Measurements from ENCODE around the gene TSPAN1. TPM values are rescaled to one million over a fixed set of nuclear protein-coding genes. Genes with fewer than 3 reads are reported as not detected.
A peak's percentile ranks its signal among the peaks of the same experiment; 100 is the strongest.

The TSPAN1 gene
- total and polyA plus RNA-seq, 4 donors, result 45.3 to 174 (median 139) TPM

DNA sequence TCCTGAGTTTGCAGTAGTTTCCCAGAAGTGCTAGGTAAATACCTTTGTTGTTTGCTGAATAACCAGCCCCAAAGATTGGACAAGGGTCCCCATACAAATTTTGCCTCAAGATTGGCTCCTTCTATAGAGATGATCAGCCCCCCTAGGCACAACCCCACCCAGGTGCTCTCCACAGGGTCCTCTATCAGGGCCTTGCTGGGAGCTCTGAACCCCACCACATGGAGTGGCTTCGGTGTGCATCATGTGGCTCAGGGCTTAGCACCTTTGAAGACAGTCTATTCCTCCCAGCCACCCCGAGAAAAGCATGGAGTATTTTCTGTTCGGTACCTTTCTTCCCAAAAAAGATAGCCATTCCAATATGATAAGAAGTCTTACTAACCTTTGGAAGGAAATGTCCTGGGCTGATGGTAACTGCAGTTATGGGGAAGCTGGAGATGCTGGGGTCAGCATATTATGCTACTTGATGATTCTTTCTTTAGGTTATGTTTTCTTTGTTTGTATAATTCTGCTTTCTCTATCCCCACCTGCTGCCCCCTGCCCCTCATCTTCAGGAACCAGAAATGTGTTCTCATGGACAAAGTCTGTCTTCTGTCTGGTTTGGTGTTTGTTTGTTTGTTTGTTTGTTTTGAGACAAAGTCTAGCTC, 5.0 kb upstream of the TSPAN1 start:
- WGBS, 2 donors, result 90 to 95% methylated on average over 3 of the region's 3 CpGs
- DNase-seq, result no peak
- TF ChIP-seq, protein P1, sequence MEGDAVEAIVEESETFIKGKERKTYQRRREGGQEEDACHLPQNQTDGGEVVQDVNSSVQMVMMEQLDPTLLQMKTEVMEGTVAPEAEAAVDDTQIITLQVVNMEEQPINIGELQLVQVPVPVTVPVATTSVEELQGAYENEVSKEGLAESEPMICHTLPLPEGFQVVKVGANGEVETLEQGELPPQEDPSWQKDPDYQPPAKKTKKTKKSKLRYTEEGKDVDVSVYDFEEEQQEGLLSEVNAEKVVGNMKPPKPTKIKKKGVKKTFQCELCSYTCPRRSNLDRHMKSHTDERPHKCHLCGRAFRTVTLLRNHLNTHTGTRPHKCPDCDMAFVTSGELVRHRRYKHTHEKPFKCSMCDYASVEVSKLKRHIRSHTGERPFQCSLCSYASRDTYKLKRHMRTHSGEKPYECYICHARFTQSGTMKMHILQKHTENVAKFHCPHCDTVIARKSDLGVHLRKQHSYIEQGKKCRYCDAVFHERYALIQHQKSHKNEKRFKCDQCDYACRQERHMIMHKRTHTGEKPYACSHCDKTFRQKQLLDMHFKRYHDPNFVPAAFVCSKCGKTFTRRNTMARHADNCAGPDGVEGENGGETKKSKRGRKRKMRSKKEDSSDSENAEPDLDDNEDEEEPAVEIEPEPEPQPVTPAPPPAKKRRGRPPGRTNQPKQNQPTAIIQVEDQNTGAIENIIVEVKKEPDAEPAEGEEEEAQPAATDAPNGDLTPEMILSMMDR (IDR thresholded peaks at IDR 0.05; ENCODE audit: control extremely low read depth, extremely low read depth), result no peak
- Histone ChIP-seq H3K27ac (ENCODE audit: low read depth in 1 of 2, low read length in 1 of 2) (peak overlapping the region in 1 of 2 donors; percentile 54), H3K4me3 (no peak overlapping the region), H3K27me3 (ENCODE audit: control insufficient read depth in 3 of 3, insufficient read depth in 3 of 3, low read length in 2 of 3) (no peaks in the 10 kb centered on the region), H3K4me1 (ENCODE audit: control insufficient read depth in 5 of 5, insufficient read depth in 5 of 5, low read length in 5 of 5) (peaks cover 0 to 33% (median 4%) of the 10 kb centered on the region in 5 donors), H3K9ac (ENCODE audit: insufficient read depth in 1 of 2, low read length in 2 of 2) (no peak overlapping the region), H3K9me3 (ENCODE audit: control insufficient read depth in 4 of 4, insufficient read depth in 3 of 4, low read length in 3 of 4) (no peaks in the 10 kb centered on the region), H3K36me3 (ENCODE audit: control insufficient read depth in 4 of 4, insufficient read depth in 4 of 4, low read length in 4 of 4) (no peaks in the 10 kb centered on the region)
- no peak for ATAC-seq (ENCODE audit: insufficient read depth, low FRiP score)

DNA sequence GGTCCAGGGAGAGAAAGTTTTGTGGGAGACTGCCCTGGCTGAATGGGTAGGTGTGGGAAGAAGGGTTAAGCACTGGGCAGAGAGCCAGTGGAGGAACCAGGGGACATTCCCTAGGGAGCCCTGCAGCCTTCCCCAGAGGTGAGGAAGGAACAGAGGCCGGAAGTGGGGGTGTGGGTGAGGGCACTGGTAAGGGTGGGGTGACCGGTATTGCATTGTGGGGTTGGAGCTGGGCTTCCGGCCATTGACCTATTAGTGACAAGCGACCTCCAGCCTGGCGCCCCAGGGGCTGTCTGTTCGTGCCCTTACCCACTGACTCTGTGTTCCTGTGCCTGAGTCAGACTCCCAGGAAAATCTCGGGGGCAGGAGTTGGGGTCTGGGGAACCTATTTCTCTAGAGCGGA, 3.5 kb upstream of the TSPAN1 start:
- TF ChIP-seq, protein P1 (IDR thresholded peaks at IDR 0.05; ENCODE audit: control extremely low read depth, extremely low read depth), result no peak
- Histone ChIP-seq H3K4me1 (ENCODE audit: control insufficient read depth in 5 of 5, insufficient read depth in 5 of 5, low read length in 5 of 5) (peaks cover 0 to 38% (median 4%) of the 10 kb centered on the region in 5 donors), H3K27ac (ENCODE audit: low read depth in 1 of 2, low read length in 1 of 2) (peak overlapping the region in 1 of 2 donors; percentile 84), H3K9me3 (ENCODE audit: control insufficient read depth in 4 of 4, insufficient read depth in 3 of 4, low read length in 3 of 4) (no peaks in the 10 kb centered on the region), H3K9ac (ENCODE audit: insufficient read depth in 1 of 2, low read length in 2 of 2) (no peak overlapping the region), H3K27me3 (ENCODE audit: control insufficient read depth in 3 of 3, insufficient read depth in 3 of 3, low read length in 2 of 3) (no peaks in the 10 kb centered on the region), H3K4me3 (no peak overlapping the region), H3K36me3 (ENCODE audit: control insufficient read depth in 4 of 4, insufficient read depth in 4 of 4, low read length in 4 of 4) (no peaks in the 10 kb centered on the region)
- WGBS, 2 donors, result 56 to 67% methylated on average over 8 of the region's 8 CpGs
- ATAC-seq (ENCODE audit: insufficient read depth, low FRiP score), result no peak
- no peak for DNase-seq

DNA sequence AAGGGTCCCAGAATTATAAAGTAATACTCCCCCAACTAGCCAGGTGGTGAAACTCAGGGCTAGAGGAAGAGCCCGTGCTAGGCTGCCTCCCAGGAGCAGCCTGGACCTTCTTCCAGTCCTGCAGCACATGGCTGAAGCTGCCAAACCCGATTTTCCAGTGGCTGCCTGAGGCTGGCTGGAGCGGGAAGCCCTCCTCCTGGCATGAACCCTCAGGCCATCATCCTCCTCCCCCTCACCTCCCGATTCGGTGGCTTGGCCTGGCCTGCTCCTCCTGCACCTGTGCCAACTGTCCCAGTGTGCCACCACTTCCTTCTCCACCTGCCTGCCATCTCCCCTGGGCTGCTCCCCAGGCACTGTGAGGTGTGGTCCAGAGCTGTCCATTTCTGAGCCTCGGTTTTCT, 3.0 kb upstream of the TSPAN1 start:
- TF ChIP-seq, protein P1 (IDR thresholded peaks at IDR 0.05; ENCODE audit: control extremely low read depth, extremely low read depth), result no peak
- ATAC-seq (ENCODE audit: insufficient read depth, low FRiP score) (no peak), DNase-seq (peak; percentile 49 to 80 (median 76))
- Histone ChIP-seq H3K27me3 (ENCODE audit: control insufficient read depth in 3 of 3, insufficient read depth in 3 of 3, low read length in 2 of 3) (no peaks in the 10 kb centered on the region), H3K36me3 (ENCODE audit: control insufficient read depth in 4 of 4, insufficient read depth in 4 of 4, low read length in 4 of 4) (no peaks in the 10 kb centered on the region), H3K4me3 (no peak overlapping the region), H3K27ac (ENCODE audit: low read depth in 1 of 2, low read length in 1 of 2) (peak overlapping the region in 1 of 2 donors; percentile 84), H3K9ac (ENCODE audit: insufficient read depth in 1 of 2, low read length in 2 of 2) (no peak overlapping the region), H3K4me1 (ENCODE audit: control insufficient read depth in 5 of 5, insufficient read depth in 5 of 5, low read length in 5 of 5) (peaks cover 0 to 36% (median 4%) of the 10 kb centered on the region in 5 donors), H3K9me3 (ENCODE audit: control insufficient read depth in 4 of 4, insufficient read depth in 3 of 4, low read length in 3 of 4) (no peaks in the 10 kb centered on the region)
- WGBS, 2 donors, result 41 to 68% methylated on average over 6 of the region's 6 CpGs
